K562 (cell line): Measurements from ENCODE around the gene PDE6H.

Experiments
- ATF1 ChIP-seq, 2 experiments: fragments of 450-650 bp in 1 of 2; IDR thresholded peaks; 2 replicates each; pipeline ENCODE4 v1.6.1; 2016; ENCODE audit warnings: missing compliant biosample characterization in 1 of 2, missing genetic modification characterization in 1 of 2
- BHLHE40 ChIP-seq: IDR thresholded peaks from 2 replicates; pipeline ENCODE4 v1.6.1; 2011; ENCODE audit warnings: low read length, improper control_type of control experiment
- CEBPB ChIP-seq: fragments of 450-650 bp; IDR thresholded peaks from 2 replicates; pipeline ENCODE4 v1.6.1; 2016; ENCODE audit warnings: missing genetic modification characterization, missing compliant biosample characterization
- EZH2 ChIP-seq: IDR thresholded peaks from 2 replicates; pipeline ENCODE4 v1.6.1; 2012; ENCODE audit warnings: low read depth, mild to moderate bottlenecking, inconsistent platforms, low read length, borderline replicate concordance
- KAT2B ChIP-seq: IDR thresholded peaks from one replicate; pipeline ENCODE4 v1.6.1; 2012; ENCODE audit warnings: low read depth, mild to moderate bottlenecking, control low read depth, inconsistent platforms, low read length, moderate library complexity
- POLR2A ChIP-seq: fragments of 450-650 bp; conservative IDR thresholded peaks from 2 replicates; pipeline ENCODE4 v1.6.1; 2016
- POLR2G ChIP-seq: fragments of 200-400 bp; formaldehyde crosslinking; IDR thresholded peaks from 2 replicates; pipeline ENCODE4 v1.6.1; 2017; ENCODE audit warnings: low read depth, mild to moderate bottlenecking, antibody characterized with exemption, low read length, moderate library complexity
- RBM15 ChIP-seq: fragments of 200-400 bp; formaldehyde crosslinking; IDR thresholded peaks from 2 replicates; pipeline ENCODE4 v1.6.1; 2018; ENCODE audit warnings: mild to moderate bottlenecking, low read length, moderate library complexity; ENCODE audit not compliant: insufficient read depth
- SAP30 ChIP-seq: fragments of 200-600 bp; sonication (generic); IDR thresholded peaks from 2 replicates; pipeline ENCODE4 v1.6.1; 2012; ENCODE audit warnings: borderline replicate concordance, low read depth, mild to moderate bottlenecking, moderate library complexity, low read length, control low read depth, inconsistent platforms; ENCODE audit not compliant: insufficient read depth, poor library complexity, severe bottlenecking
- YY1 ChIP-seq, 3 experiments: IDR thresholded peaks; 2 replicates each; pipeline ENCODE4 v1.6.1; 2011; ENCODE audit warnings: low read length in 2 of 3, mild to moderate bottlenecking in 2 of 3, moderate library complexity in 2 of 3, borderline replicate concordance in 1 of 3, control low read depth in 1 of 3, low read depth in 1 of 3; ENCODE audit not compliant: insufficient read depth in 3 of 3, insufficient replicate concordance in 2 of 3, control insufficient read depth in 1 of 3, insufficient read length in 1 of 3; ENCODE audit errors: extremely low read depth in 1 of 3
- ZNF263 ChIP-seq: sonication (generic); formaldehyde crosslinking; IDR thresholded peaks from 2 replicates; pipeline ENCODE4 v1.8.0; 2022; ENCODE audit warnings: mild to moderate bottlenecking, missing genetic modification reagents, borderline replicate concordance
- TF ChIP-seq, protein P1 (sequence below): sonication (generic); formaldehyde crosslinking; IDR thresholded peaks from 2 replicates; pipeline ENCODE4 v1.9.0; 2022; ENCODE audit warnings: mild to moderate bottlenecking, missing genetic modification reagents
- TF ChIP-seq, protein P2 (sequence below): sonication (generic); formaldehyde crosslinking; IDR thresholded peaks from 2 replicates; pipeline ENCODE4 v1.8.0; 2022; ENCODE audit warnings: mild to moderate bottlenecking, missing genetic modification reagents
- TF ChIP-seq, protein P3 (sequence below): fragments of 450-650 bp; IDR thresholded peaks from 2 replicates; pipeline ENCODE4 v1.6.1; 2017; ENCODE audit warnings: antibody characterized with exemption, mild to moderate bottlenecking

GRCh38 chr12:14941369-14941768, 31.5 kb upstream of the PDE6H start:
- TF ChIP-seq, protein P1, sequence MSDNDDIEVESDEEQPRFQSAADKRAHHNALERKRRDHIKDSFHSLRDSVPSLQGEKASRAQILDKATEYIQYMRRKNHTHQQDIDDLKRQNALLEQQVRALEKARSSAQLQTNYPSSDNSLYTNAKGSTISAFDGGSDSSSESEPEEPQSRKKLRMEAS, result no peak
- TF ChIP-seq ATF1 (CRISPR knock-in tag; IDR thresholded peaks at IDR 0.05), result no peak
- no peak for TF ChIP-seq ATF1 (tag; IDR thresholded peaks at IDR 0.05)
- no peak for TF ChIP-seq RBM15
- TF ChIP-seq, protein P2, sequence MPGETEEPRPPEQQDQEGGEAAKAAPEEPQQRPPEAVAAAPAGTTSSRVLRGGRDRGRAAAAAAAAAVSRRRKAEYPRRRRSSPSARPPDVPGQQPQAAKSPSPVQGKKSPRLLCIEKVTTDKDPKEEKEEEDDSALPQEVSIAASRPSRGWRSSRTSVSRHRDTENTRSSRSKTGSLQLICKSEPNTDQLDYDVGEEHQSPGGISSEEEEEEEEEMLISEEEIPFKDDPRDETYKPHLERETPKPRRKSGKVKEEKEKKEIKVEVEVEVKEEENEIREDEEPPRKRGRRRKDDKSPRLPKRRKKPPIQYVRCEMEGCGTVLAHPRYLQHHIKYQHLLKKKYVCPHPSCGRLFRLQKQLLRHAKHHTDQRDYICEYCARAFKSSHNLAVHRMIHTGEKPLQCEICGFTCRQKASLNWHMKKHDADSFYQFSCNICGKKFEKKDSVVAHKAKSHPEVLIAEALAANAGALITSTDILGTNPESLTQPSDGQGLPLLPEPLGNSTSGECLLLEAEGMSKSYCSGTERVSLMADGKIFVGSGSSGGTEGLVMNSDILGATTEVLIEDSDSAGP (CRISPR knock-in tag), result no peak
- TF ChIP-seq, protein P3, sequence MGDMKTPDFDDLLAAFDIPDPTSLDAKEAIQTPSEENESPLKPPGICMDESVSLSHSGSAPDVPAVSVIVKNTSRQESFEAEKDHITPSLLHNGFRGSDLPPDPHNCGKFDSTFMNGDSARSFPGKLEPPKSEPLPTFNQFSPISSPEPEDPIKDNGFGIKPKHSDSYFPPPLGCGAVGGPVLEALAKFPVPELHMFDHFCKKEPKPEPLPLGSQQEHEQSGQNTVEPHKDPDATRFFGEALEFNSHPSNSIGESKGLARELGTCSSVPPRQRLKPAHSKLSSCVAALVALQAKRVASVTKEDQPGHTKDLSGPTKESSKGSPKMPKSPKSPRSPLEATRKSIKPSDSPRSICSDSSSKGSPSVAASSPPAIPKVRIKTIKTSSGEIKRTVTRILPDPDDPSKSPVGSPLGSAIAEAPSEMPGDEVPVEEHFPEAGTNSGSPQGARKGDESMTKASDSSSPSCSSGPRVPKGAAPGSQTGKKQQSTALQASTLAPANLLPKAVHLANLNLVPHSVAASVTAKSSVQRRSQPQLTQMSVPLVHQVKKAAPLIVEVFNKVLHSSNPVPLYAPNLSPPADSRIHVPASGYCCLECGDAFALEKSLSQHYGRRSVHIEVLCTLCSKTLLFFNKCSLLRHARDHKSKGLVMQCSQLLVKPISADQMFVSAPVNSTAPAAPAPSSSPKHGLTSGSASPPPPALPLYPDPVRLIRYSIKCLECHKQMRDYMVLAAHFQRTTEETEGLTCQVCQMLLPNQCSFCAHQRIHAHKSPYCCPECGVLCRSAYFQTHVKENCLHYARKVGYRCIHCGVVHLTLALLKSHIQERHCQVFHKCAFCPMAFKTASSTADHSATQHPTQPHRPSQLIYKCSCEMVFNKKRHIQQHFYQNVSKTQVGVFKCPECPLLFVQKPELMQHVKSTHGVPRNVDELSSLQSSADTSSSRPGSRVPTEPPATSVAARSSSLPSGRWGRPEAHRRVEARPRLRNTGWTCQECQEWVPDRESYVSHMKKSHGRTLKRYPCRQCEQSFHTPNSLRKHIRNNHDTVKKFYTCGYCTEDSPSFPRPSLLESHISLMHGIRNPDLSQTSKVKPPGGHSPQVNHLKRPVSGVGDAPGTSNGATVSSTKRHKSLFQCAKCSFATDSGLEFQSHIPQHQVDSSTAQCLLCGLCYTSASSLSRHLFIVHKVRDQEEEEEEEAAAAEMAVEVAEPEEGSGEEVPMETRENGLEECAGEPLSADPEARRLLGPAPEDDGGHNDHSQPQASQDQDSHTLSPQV, result no peak
- no peak for TF ChIP-seq ZNF263 (CRISPR knock-in tag)
- TF ChIP-seq CEBPB (tag), result no peak
- TF ChIP-seq POLR2A, result no peak
- TF ChIP-seq EZH2, result no peak
- TF ChIP-seq KAT2B, result no peak
- no peak for TF ChIP-seq BHLHE40
- no peak for TF ChIP-seq SAP30
- no peak for TF ChIP-seq YY1 (IDR thresholded peaks at IDR 0.05; ENCODE audit: borderline replicate concordance in 1 of 3, control insufficient read depth in 1 of 3, extremely low read depth in 1 of 3, insufficient read depth in 3 of 3, insufficient read length in 1 of 3, insufficient replicate concordance in 2 of 3, low read depth in 1 of 3, low read length in 2 of 3)
- no peak for TF ChIP-seq POLR2G
